ENCODE data around the gene MAB21L3. TPM values are rescaled to one million over a fixed set of nuclear protein-coding genes. Genes with fewer than 3 reads are reported as not detected.

MAB21L3 gene
- total and polyA plus RNA-seq, 2 experiments from 2014 or later, result not detected

DNA sequence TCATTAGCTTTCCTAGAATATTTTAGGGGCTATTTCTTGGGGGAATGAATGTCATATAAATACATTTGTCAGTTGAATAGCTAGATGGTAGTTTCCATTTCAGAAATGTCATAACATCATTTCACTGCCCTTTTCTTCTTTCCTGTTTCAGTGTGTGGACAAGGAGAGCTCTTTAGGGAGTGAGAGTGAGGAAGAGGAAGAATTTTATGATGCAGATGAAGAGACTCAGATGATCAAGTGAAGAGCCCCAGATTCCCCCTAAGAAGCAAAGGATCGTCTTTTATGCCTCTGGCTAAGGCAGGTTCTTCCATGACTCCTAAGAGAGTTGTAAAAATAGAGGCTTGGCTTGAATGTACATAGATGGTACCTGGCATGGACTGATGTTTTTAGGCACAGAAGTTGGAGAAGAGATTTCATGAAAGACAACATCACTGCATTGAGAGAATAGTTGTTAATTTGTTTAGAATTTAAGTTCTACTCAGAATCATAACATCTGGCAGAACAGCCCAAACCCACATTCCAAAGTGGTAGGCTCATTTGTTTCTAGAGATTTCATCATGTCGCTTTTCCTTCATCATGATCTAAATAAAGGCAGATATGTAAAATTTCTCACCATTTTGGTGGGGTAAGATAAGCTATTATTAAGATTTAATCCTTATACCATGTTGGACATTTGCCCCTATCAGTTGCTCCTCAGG is 44.2 kb upstream of the MAB21L3 start:
- no peaks in the 10 kb centered on the region for H3K4me1 Mint-ChIP-seq
- no peak overlapping the region for H3K4me3 Mint-ChIP-seq
- Histone ChIP-seq H3K27me3 (ENCODE audit: insufficient read depth) (no peaks in the 10 kb centered on the region), H3F3A (replicated peaks; ENCODE audit: low read depth) (no peaks in the 10 kb centered on the region), H3K9me2 (ENCODE audit: insufficient read depth) (no peaks in the 10 kb centered on the region), H3K36me3 (ENCODE audit: insufficient read depth) (no peaks in the 10 kb centered on the region), H4K20me1 (replicated peaks; ENCODE audit: insufficient read depth) (no peaks in the 10 kb centered on the region), H2AFZ (no peak overlapping the region), H3K4me1 (ENCODE audit: insufficient read depth) (no peaks in the 10 kb centered on the region), H3K4me3 (no peak overlapping the region), H3K27ac (ENCODE audit: low read depth) (no peak overlapping the region; the same call in 1 of the 2 replicates), H3K4me2 (no peak overlapping the region), H3K79me2 (replicated peaks; ENCODE audit: insufficient read depth) (no peaks in the 10 kb centered on the region)
- TF ChIP-seq ZNF331 (CRISPR knock-in tag; IDR thresholded peaks at IDR 0.05; ENCODE audit: low read depth), result no peak
- TF ChIP-seq EZH2 (IDR thresholded peaks at IDR 0.05; ENCODE audit: low read depth, unreplicated experiment), result no peak
- TF ChIP-seq POLR2AphosphoS5 (IDR thresholded peaks at IDR 0.05; ENCODE audit: low read depth), result no peak
- no peak for TF ChIP-seq ZNF114 (CRISPR knock-in tag; IDR thresholded peaks at IDR 0.05)
- TF ChIP-seq, protein P1, sequence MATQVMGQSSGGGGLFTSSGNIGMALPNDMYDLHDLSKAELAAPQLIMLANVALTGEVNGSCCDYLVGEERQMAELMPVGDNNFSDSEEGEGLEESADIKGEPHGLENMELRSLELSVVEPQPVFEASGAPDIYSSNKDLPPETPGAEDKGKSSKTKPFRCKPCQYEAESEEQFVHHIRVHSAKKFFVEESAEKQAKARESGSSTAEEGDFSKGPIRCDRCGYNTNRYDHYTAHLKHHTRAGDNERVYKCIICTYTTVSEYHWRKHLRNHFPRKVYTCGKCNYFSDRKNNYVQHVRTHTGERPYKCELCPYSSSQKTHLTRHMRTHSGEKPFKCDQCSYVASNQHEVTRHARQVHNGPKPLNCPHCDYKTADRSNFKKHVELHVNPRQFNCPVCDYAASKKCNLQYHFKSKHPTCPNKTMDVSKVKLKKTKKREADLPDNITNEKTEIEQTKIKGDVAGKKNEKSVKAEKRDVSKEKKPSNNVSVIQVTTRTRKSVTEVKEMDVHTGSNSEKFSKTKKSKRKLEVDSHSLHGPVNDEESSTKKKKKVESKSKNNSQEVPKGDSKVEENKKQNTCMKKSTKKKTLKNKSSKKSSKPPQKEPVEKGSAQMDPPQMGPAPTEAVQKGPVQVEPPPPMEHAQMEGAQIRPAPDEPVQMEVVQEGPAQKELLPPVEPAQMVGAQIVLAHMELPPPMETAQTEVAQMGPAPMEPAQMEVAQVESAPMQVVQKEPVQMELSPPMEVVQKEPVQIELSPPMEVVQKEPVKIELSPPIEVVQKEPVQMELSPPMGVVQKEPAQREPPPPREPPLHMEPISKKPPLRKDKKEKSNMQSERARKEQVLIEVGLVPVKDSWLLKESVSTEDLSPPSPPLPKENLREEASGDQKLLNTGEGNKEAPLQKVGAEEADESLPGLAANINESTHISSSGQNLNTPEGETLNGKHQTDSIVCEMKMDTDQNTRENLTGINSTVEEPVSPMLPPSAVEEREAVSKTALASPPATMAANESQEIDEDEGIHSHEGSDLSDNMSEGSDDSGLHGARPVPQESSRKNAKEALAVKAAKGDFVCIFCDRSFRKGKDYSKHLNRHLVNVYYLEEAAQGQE (IDR thresholded peaks at IDR 0.05; ENCODE audit: unreplicated experiment), result no peak
- no peak for TF ChIP-seq STAT1 (IDR thresholded peaks at IDR 0.05; ENCODE audit: unreplicated experiment)
- no peak for DNase-seq (ENCODE audit: low spot score)
- peaks cover 7% of the 10 kb centered on the region; the same call in 2 of the 3 replicates for H3K36me3 Mint-ChIP-seq (ENCODE audit: low read depth)
- H3K27ac Mint-ChIP-seq, result no peak overlapping the region
- no peaks in the 10 kb centered on the region for H3K9me3 Mint-ChIP-seq
- no peak for ATAC-seq
- peaks cover under 1% of the 10 kb centered on the region for H3K27me3 Mint-ChIP-seq (ENCODE audit: insufficient read depth, low read depth, poor library complexity)

DNA sequence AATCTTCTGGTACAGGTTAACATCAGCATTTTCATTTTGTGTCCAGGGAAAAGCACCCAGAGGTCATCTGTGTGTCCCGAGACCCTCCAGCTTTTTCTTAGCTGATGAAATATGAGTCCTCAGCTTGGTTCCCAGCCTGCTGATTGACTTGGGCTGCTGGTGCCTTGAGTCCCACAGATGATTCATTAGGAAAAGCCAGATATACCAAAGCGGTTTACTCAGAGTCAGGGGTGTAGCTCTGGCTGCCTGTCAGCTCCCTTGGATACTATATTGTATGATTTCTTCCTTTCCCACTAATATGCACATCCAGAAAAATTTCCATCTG is 43.7 kb upstream of the MAB21L3 start:
- Mint-ChIP-seq H3K4me3 (no peak overlapping the region), H3K9me3 (no peaks in the 10 kb centered on the region), H3K4me1 (no peaks in the 10 kb centered on the region), H3K27me3 (ENCODE audit: insufficient read depth, low read depth, poor library complexity) (no peaks in the 10 kb centered on the region), H3K27ac (no peak overlapping the region), H3K36me3 (ENCODE audit: low read depth) (peaks cover 7% of the 10 kb centered on the region; the same call in 2 of the 3 replicates)
- no peak overlapping the region for H3K4me3 ChIP-seq
- no peak overlapping the region for H2AFZ ChIP-seq
- no peaks in the 10 kb centered on the region for H3K36me3 ChIP-seq (ENCODE audit: insufficient read depth)
- H3K79me2 ChIP-seq (replicated peaks; ENCODE audit: insufficient read depth), result no peaks in the 10 kb centered on the region
- no peaks in the 10 kb centered on the region for H3K9me2 ChIP-seq (ENCODE audit: insufficient read depth)
- no peaks in the 10 kb centered on the region for H3K4me1 ChIP-seq (ENCODE audit: insufficient read depth)
- H3K27ac ChIP-seq (ENCODE audit: low read depth), result no peak overlapping the region; the same call in 1 of the 2 replicates
- no peak for ATAC-seq
- no peak for DNase-seq (ENCODE audit: low spot score)
- no peaks in the 10 kb centered on the region for H3F3A ChIP-seq (replicated peaks; ENCODE audit: low read depth)
- no peaks in the 10 kb centered on the region for H3K27me3 ChIP-seq (ENCODE audit: insufficient read depth)
- H4K20me1 ChIP-seq (replicated peaks; ENCODE audit: insufficient read depth), result no peaks in the 10 kb centered on the region
- H3K4me2 ChIP-seq, result no peak overlapping the region
- no peak for TF ChIP-seq ZNF114 (CRISPR knock-in tag; IDR thresholded peaks at IDR 0.05)
- no peak for TF ChIP-seq CREB1 (CRISPR knock-in tag; IDR thresholded peaks at IDR 0.05; ENCODE audit: low read depth)
- no peak for TF ChIP-seq JUNB (IDR thresholded peaks at IDR 0.05; ENCODE audit: unreplicated experiment)
- TF ChIP-seq POLR2AphosphoS5 (IDR thresholded peaks at IDR 0.05; ENCODE audit: low read depth), result no peak
- TF ChIP-seq EZH2 (IDR thresholded peaks at IDR 0.05; ENCODE audit: low read depth, unreplicated experiment), result no peak
- TF ChIP-seq NANOG (IDR thresholded peaks at IDR 0.05; ENCODE audit: borderline replicate concordance), result no peak
- no peak for TF ChIP-seq STAT1 (IDR thresholded peaks at IDR 0.05; ENCODE audit: unreplicated experiment)
- TF ChIP-seq, protein P2, sequence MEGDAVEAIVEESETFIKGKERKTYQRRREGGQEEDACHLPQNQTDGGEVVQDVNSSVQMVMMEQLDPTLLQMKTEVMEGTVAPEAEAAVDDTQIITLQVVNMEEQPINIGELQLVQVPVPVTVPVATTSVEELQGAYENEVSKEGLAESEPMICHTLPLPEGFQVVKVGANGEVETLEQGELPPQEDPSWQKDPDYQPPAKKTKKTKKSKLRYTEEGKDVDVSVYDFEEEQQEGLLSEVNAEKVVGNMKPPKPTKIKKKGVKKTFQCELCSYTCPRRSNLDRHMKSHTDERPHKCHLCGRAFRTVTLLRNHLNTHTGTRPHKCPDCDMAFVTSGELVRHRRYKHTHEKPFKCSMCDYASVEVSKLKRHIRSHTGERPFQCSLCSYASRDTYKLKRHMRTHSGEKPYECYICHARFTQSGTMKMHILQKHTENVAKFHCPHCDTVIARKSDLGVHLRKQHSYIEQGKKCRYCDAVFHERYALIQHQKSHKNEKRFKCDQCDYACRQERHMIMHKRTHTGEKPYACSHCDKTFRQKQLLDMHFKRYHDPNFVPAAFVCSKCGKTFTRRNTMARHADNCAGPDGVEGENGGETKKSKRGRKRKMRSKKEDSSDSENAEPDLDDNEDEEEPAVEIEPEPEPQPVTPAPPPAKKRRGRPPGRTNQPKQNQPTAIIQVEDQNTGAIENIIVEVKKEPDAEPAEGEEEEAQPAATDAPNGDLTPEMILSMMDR (conservative IDR thresholded peaks at IDR 0.05; ENCODE audit: low read depth in 2 of 2), result no peak

All from GM23338 (cell line).